ENCODE measurements around the gene UBR1.

GRCh38 chr15:42918047-42918446, 187.8 kb downstream of the UBR1 start:
- TF ChIP-seq, protein P1, sequence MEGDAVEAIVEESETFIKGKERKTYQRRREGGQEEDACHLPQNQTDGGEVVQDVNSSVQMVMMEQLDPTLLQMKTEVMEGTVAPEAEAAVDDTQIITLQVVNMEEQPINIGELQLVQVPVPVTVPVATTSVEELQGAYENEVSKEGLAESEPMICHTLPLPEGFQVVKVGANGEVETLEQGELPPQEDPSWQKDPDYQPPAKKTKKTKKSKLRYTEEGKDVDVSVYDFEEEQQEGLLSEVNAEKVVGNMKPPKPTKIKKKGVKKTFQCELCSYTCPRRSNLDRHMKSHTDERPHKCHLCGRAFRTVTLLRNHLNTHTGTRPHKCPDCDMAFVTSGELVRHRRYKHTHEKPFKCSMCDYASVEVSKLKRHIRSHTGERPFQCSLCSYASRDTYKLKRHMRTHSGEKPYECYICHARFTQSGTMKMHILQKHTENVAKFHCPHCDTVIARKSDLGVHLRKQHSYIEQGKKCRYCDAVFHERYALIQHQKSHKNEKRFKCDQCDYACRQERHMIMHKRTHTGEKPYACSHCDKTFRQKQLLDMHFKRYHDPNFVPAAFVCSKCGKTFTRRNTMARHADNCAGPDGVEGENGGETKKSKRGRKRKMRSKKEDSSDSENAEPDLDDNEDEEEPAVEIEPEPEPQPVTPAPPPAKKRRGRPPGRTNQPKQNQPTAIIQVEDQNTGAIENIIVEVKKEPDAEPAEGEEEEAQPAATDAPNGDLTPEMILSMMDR (IDR thresholded peaks at IDR 0.05): no peak
- TF ChIP-seq ZFX (IDR thresholded peaks at IDR 0.05; ENCODE audit: borderline replicate concordance): no peak

Data from 22Rv1 (cell line).